ENCODE measurements around the gene TCF7. TPM values are rescaled to one million over a fixed set of nuclear protein-coding genes. Genes with fewer than 3 reads are reported as not detected.

The TCF7 gene
- total RNA-seq, 1 donor from 2014 or later = 0.67 TPM

GRCh38 chr5:134097211-134097749 lies 17.2 kb upstream of the TCF7 start:
- Mint-ChIP-seq H3K27ac (ENCODE audit: unreplicated experiment) (no peak overlapping the region), H3K4me1 (ENCODE audit: unreplicated experiment) (peaks cover 11% of the 10 kb centered on the region), H3K27me3 (ENCODE audit: unreplicated experiment) (peaks cover 15% of the 10 kb centered on the region), H3K4me3 (ENCODE audit: unreplicated experiment) (no peak overlapping the region), H3K9me3 (ENCODE audit: unreplicated experiment) (no peaks in the 10 kb centered on the region), H3K36me3 (ENCODE audit: unreplicated experiment) (no peaks in the 10 kb centered on the region)
- DNase-seq (ENCODE audit: extremely low spot score, unreplicated experiment) = no peak
- TF ChIP-seq, protein P1, sequence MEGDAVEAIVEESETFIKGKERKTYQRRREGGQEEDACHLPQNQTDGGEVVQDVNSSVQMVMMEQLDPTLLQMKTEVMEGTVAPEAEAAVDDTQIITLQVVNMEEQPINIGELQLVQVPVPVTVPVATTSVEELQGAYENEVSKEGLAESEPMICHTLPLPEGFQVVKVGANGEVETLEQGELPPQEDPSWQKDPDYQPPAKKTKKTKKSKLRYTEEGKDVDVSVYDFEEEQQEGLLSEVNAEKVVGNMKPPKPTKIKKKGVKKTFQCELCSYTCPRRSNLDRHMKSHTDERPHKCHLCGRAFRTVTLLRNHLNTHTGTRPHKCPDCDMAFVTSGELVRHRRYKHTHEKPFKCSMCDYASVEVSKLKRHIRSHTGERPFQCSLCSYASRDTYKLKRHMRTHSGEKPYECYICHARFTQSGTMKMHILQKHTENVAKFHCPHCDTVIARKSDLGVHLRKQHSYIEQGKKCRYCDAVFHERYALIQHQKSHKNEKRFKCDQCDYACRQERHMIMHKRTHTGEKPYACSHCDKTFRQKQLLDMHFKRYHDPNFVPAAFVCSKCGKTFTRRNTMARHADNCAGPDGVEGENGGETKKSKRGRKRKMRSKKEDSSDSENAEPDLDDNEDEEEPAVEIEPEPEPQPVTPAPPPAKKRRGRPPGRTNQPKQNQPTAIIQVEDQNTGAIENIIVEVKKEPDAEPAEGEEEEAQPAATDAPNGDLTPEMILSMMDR (IDR thresholded peaks at IDR 0.05) = no peak

- TF ChIP-seq, protein P1 (IDR thresholded peaks at IDR 0.05) = no peak
- H3K4me1 Mint-ChIP-seq (ENCODE audit: unreplicated experiment) = peaks cover 11% of the 10 kb centered on the region
- no peaks in the 10 kb centered on the region for H3K9me3 Mint-ChIP-seq (ENCODE audit: unreplicated experiment)
- DNase-seq (ENCODE audit: extremely low spot score, unreplicated experiment) = no peak
- H3K27ac Mint-ChIP-seq (ENCODE audit: unreplicated experiment) = no peak overlapping the region
- peaks cover 11% of the 10 kb centered on the region for H3K27me3 Mint-ChIP-seq (ENCODE audit: unreplicated experiment)
- H3K36me3 Mint-ChIP-seq (ENCODE audit: unreplicated experiment) = no peaks in the 10 kb centered on the region
- no peak overlapping the region for H3K4me3 Mint-ChIP-seq (ENCODE audit: unreplicated experiment)
Measured at GRCh38 chr5:134098690-134099089, 15.8 kb upstream of the TCF7 start.

DNA sequence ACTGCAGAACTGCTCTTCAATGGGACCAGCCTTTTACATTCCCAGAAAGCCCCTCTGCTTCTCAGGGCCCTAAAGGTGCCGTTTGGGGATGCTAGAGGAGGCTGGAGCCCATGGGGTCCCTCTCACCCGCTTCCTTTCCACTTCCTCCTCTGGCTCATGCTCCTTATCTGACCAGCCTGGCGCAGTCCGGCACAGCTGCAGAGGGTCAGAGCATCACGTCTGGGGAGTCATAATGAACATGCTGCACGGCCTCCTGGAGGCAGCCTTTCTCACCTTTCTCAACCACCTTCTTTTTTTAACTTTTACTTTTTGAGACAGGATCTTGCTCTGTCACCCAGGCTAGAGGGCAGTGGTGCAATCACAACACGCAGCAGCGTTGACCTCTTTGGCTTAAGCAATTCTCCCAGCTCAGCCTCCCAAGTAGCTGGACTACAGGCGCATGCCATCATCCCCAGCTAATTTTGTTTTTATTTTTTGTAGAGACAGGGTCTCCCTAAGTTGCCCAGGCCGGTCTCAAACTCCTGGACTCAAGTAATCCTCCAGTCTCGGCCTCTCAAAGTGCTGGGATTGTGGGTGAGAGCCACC lies 15.1 kb upstream of the TCF7 start:
- Mint-ChIP-seq H3K9me3 (ENCODE audit: unreplicated experiment) (no peaks in the 10 kb centered on the region), H3K27ac (ENCODE audit: unreplicated experiment) (no peak overlapping the region), H3K4me1 (ENCODE audit: unreplicated experiment) (peaks cover 11% of the 10 kb centered on the region), H3K36me3 (ENCODE audit: unreplicated experiment) (no peaks in the 10 kb centered on the region), H3K4me3 (ENCODE audit: unreplicated experiment) (no peak overlapping the region), H3K27me3 (ENCODE audit: unreplicated experiment) (peaks cover 9% of the 10 kb centered on the region)
- TF ChIP-seq, protein P1 (IDR thresholded peaks at IDR 0.05) = no peak
- no peak for DNase-seq (ENCODE audit: extremely low spot score, unreplicated experiment)

DNA sequence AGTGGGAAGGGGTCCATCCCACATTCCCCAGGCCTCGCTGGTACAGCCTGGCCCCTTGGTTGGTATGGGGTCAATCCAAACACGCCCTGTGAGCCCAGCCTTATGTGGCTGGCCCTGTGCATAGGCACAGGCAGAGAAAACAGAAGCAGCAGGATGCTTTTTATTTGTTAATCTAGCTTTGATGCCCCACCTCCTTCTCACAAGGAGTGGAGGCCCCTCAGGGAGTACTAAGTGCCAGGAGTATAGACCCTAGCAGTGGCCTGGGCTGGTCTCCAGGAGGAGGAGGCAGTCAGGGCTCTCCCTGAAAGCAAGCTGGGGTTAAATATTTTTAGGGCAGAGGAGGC lies 14.6 kb upstream of the TCF7 start:
- Mint-ChIP-seq H3K36me3 (ENCODE audit: unreplicated experiment) (no peaks in the 10 kb centered on the region), H3K9me3 (ENCODE audit: unreplicated experiment) (no peaks in the 10 kb centered on the region), H3K4me3 (ENCODE audit: unreplicated experiment) (no peak overlapping the region), H3K27ac (ENCODE audit: unreplicated experiment) (no peak overlapping the region), H3K4me1 (ENCODE audit: unreplicated experiment) (peaks cover 11% of the 10 kb centered on the region), H3K27me3 (ENCODE audit: unreplicated experiment) (peaks cover 9% of the 10 kb centered on the region)
- no peak for DNase-seq (ENCODE audit: extremely low spot score, unreplicated experiment)
- TF ChIP-seq, protein P1 (IDR thresholded peaks at IDR 0.05) = no peak

- H3K36me3 Mint-ChIP-seq (ENCODE audit: unreplicated experiment) = no peaks in the 10 kb centered on the region
- DNase-seq (ENCODE audit: extremely low spot score, unreplicated experiment) = no peak
Measured at GRCh38 chr5:134100283-134101091, 14.0 kb upstream of the TCF7 start.

More at GRCh38 chr5:134100283-134101091, 14.0 kb upstream of the TCF7 start:
- TF ChIP-seq, protein P1 (IDR thresholded peaks at IDR 0.05) = no peak
- no peak overlapping the region for H3K27ac Mint-ChIP-seq (ENCODE audit: unreplicated experiment)
- H3K4me1 Mint-ChIP-seq (ENCODE audit: unreplicated experiment) = peaks cover 11% of the 10 kb centered on the region
- H3K9me3 Mint-ChIP-seq (ENCODE audit: unreplicated experiment) = no peaks in the 10 kb centered on the region
- H3K4me3 Mint-ChIP-seq (ENCODE audit: unreplicated experiment) = no peak overlapping the region
- H3K27me3 Mint-ChIP-seq (ENCODE audit: unreplicated experiment) = peaks cover 8% of the 10 kb centered on the region
